Suprapubic skin (tissue), 4 donors: Measurements from ENCODE around the gene CDK5.

Experiments
- POLR2A ChIP-seq, 2 donors: fragments of 450-650 bp; IDR thresholded peaks; one replicate each; pipeline ENCODE4 v1.6.1; 2017; ENCODE audit warnings: antibody characterized with exemption in 2 of 2, mild to moderate bottlenecking in 2 of 2, moderate library complexity in 2 of 2
- POLR2AphosphoS5 ChIP-seq, 3 donors: sonication (generic); formaldehyde crosslinking; IDR thresholded peaks; one replicate each; pipeline ENCODE4 v1.6.1; 2017; ENCODE audit warnings: antibody characterized with exemption in 3 of 3
- TF ChIP-seq, protein P1 (sequence below), 2 donors: fragments of 200-600 bp in 1 of 2; fragments of 450-650 bp in 1 of 2; sonication (generic) in 1 of 2; IDR thresholded peaks; one replicate each; pipeline ENCODE4 v1.5.1; 2016 to 2019; ENCODE audit warnings: antibody characterized with exemption in 2 of 2, mild to moderate bottlenecking in 1 of 2, moderate library complexity in 1 of 2

DNA sequence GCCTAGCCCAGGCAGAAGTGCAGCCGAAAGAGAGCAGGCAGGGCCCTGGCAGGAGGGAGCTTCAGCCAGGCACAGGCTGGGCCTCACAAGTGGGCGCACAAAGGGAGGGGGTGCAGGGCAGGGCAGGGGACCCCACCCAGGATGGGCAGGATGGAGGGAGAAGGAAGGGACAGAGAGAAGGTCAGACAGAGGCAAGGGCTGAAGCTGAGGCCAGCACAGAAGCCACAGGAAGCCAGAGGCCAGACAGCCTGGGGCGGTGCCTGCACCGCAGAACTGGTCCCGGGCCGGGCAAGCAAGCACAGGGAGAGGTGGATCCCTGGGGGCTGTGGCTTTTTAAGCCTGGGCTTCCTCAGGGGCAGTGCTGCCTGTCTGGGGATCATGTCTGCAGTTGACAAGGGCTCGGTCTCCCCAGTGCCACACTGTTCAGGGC is 50.2 kb downstream of the CDK5 start:
- TF ChIP-seq, protein P1, sequence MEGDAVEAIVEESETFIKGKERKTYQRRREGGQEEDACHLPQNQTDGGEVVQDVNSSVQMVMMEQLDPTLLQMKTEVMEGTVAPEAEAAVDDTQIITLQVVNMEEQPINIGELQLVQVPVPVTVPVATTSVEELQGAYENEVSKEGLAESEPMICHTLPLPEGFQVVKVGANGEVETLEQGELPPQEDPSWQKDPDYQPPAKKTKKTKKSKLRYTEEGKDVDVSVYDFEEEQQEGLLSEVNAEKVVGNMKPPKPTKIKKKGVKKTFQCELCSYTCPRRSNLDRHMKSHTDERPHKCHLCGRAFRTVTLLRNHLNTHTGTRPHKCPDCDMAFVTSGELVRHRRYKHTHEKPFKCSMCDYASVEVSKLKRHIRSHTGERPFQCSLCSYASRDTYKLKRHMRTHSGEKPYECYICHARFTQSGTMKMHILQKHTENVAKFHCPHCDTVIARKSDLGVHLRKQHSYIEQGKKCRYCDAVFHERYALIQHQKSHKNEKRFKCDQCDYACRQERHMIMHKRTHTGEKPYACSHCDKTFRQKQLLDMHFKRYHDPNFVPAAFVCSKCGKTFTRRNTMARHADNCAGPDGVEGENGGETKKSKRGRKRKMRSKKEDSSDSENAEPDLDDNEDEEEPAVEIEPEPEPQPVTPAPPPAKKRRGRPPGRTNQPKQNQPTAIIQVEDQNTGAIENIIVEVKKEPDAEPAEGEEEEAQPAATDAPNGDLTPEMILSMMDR (IDR thresholded peaks at IDR 0.05), result no peak
- no peak for TF ChIP-seq POLR2A (IDR thresholded peaks at IDR 0.05)
- TF ChIP-seq POLR2AphosphoS5 (IDR thresholded peaks at IDR 0.05), result no peak
